ENCODE measurements around the gene SLC3A2. TPM values are rescaled to one million over a fixed set of nuclear protein-coding genes. Genes with fewer than 3 reads are reported as not detected.

SLC3A2 gene
- total RNA-seq, 1 experiment from 2014 or later, result 619 TPM

- no peak for DNase-seq
- TF ChIP-seq CTCF (conservative IDR thresholded peaks at IDR 0.05) (no peak), EZH2 (IDR thresholded peaks at IDR 0.05; ENCODE audit: low read depth) (no peak)
- 0 out of 2 replicates have a peak, but pooled peaks cover 10% of the 10 kb centered on the region for H3K36me3 ChIP-seq (ENCODE audit: low read depth)
- intact Hi-C loops (cut with micrococcal nuclease; ENCODE audit: unreplicated experiment), result loop anchor here (2.0 to 5.0 kb wide), 3 partner anchors 271 to 693 kb away; no protein-coding TSS in a partner anchor
- no peak overlapping the region for H3K4me2 ChIP-seq
- ChIA-PET CTCF (interaction anchor here (0.6 kb wide), 1 partner anchor 271 kb away, joined by 8 read pairs; no protein-coding TSS in a partner anchor), POLR2A (ENCODE audit: unreplicated experiment) (no interaction called here)
- no TSS peak for BruUV-seq (replicated peaks)
- H3K4me1 ChIP-seq (replicated peaks; ENCODE audit: insufficient read depth), result no peaks in the 10 kb centered on the region; the same call in 1 of the 2 replicates
- no peaks in the 10 kb centered on the region for H3K9me2 ChIP-seq (ENCODE audit: insufficient read depth)
- H3K79me2 ChIP-seq (ENCODE audit: low read depth), result peaks cover 98% of the 10 kb centered on the region
- H3K4me3 ChIP-seq, result no peak overlapping the region
- no peak overlapping the region for H2AFZ ChIP-seq
- H3K27me3 ChIP-seq (ENCODE audit: insufficient read depth, low read depth), result no peaks in the 10 kb centered on the region
- peaks cover 48% of the 10 kb centered on the region for H3F3A ChIP-seq (ENCODE audit: insufficient read depth, low read depth)
- H3K9me3 ChIP-seq (ENCODE audit: insufficient read depth, low read depth), result no peaks in the 10 kb centered on the region
- no peak overlapping the region for H3K27ac ChIP-seq
- peaks cover 38% of the 10 kb centered on the region for H4K20me1 ChIP-seq (ENCODE audit: insufficient read depth)
Observed at GRCh38 chr11:62863687-62864335, 16.9 kb upstream of the SLC3A2 start.

DNA sequence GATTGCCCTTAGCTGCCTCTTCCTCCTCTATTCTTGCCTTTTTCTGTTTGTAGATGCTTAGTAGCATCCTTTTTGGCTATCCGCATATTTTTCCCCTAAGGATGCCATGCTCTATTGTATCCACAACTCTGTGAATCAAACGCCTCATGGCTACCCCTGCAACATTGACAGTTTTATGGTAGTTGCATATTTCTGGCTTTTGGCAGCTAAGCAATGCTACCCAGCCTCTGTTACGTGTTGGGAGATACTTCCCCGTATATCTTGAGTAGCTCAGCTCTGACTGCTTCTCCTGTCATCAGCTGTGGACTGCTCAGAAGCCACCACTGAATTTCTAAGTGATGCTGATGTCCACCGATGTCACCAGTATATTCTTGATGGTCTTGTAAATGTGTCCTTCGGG is 15.1 kb upstream of the SLC3A2 start:
- no peak for DNase-seq
- no TSS peak for BruUV-seq (replicated peaks)
- intact Hi-C loops (cut with micrococcal nuclease; ENCODE audit: unreplicated experiment), result no loop called here
- no peaks in the 10 kb centered on the region for H3K9me3 ChIP-seq (ENCODE audit: insufficient read depth, low read depth)
- no peak overlapping the region for H3K27ac ChIP-seq
- H3K4me3 ChIP-seq, result no peak overlapping the region
- H3K9me2 ChIP-seq (ENCODE audit: insufficient read depth), result no peaks in the 10 kb centered on the region
- H3K27me3 ChIP-seq (ENCODE audit: insufficient read depth, low read depth), result no peaks in the 10 kb centered on the region
- no peak overlapping the region for H3K4me2 ChIP-seq
- H3K79me2 ChIP-seq (ENCODE audit: low read depth), result peaks cover 97% of the 10 kb centered on the region
- ChIA-PET POLR2A (ENCODE audit: unreplicated experiment) (interaction anchor here (0.6 kb wide), 1 partner anchor 15 kb away, joined by 4 read pairs; no protein-coding TSS in a partner anchor), CTCF (interaction anchor here (0.6 to 0.7 kb wide), 2 partner anchors 135 to 194 kb away, joined by 3 to 6 read pairs; partner anchors contain the start of gene LBHD1)
- peaks cover 46% of the 10 kb centered on the region for H3F3A ChIP-seq (ENCODE audit: insufficient read depth, low read depth)
- H3K4me1 ChIP-seq (replicated peaks; ENCODE audit: insufficient read depth), result no peaks in the 10 kb centered on the region
- no peak overlapping the region for H2AFZ ChIP-seq
- TF ChIP-seq CTCF (conservative IDR thresholded peaks at IDR 0.05) (no peak), EZH2 (IDR thresholded peaks at IDR 0.05; ENCODE audit: low read depth) (no peak)
- peaks cover 42% of the 10 kb centered on the region for H4K20me1 ChIP-seq (ENCODE audit: insufficient read depth)
- 0 out of 2 replicates have a peak, but pooled peaks cover 10% of the 10 kb centered on the region for H3K36me3 ChIP-seq (ENCODE audit: low read depth)

- CTCF ChIA-PET, result no interaction called here
- intact Hi-C loops (cut with micrococcal nuclease; ENCODE audit: unreplicated experiment), result no loop called here
- POLR2A ChIA-PET (ENCODE audit: unreplicated experiment), result no interaction called here
- Histone ChIP-seq H3K27ac (no peak overlapping the region), H4K20me1 (ENCODE audit: insufficient read depth) (peaks cover 6% of the 10 kb centered on the region), H3K79me2 (ENCODE audit: low read depth) (peaks cover 73% of the 10 kb centered on the region), H3K9me3 (ENCODE audit: insufficient read depth, low read depth) (no peaks in the 10 kb centered on the region), H2AFZ (no peak overlapping the region), H3K36me3 (ENCODE audit: low read depth) (peaks cover 14% of the 10 kb centered on the region; the same call in 1 of the 2 replicates), H3K4me3 (no peak overlapping the region), H3F3A (ENCODE audit: insufficient read depth, low read depth) (peaks cover 59% of the 10 kb centered on the region), H3K9me2 (ENCODE audit: insufficient read depth) (no peaks in the 10 kb centered on the region), H3K4me2 (no peak overlapping the region), H3K27me3 (ENCODE audit: insufficient read depth, low read depth) (no peaks in the 10 kb centered on the region), H3K4me1 (replicated peaks; ENCODE audit: insufficient read depth) (peaks cover 7% of the 10 kb centered on the region)
- no peak for DNase-seq
- no peak for TF ChIP-seq CTCF (conservative IDR thresholded peaks at IDR 0.05)
- no peak for TF ChIP-seq EZH2 (IDR thresholded peaks at IDR 0.05; ENCODE audit: low read depth)
- no TSS peak for BruUV-seq (replicated peaks)
Observed at GRCh38 chr11:62874851-62875250, 5.8 kb upstream of the SLC3A2 start.
